ENCODE data around the gene TMEM145.

- TF ChIP-seq YY1 (IDR thresholded peaks at IDR 0.05; ENCODE audit: low read depth, low read length) (no peak), RCOR1 (conservative IDR thresholded peaks at IDR 0.05; ENCODE audit: low read depth, low read length) (no peak), TCF3 (IDR thresholded peaks at IDR 0.05; ENCODE audit: borderline replicate concordance, insufficient read depth, low read depth, low read length) (no peak), EZH2 (IDR thresholded peaks at IDR 0.05; ENCODE audit: borderline replicate concordance, control insufficient read depth, low read depth, low read length) (no peak), RELA (IDR thresholded peaks at IDR 0.05; ENCODE audit: borderline replicate concordance, partially characterized antibody) (no peak), SREBF2 (IDR thresholded peaks at IDR 0.05; ENCODE audit: low read length) (no peak), NKRF (conservative IDR thresholded peaks at IDR 0.05) (no peak)
Observed at GRCh38 chr19:42360787-42361544, 47.9 kb downstream of the TMEM145 start.

Measured in GM12878 (cell line).